HG03060 (cell line): ENCODE data around the gene PELI1.
A peak's percentile ranks its signal among the peaks of the same experiment; 100 is the strongest.
"Not testable (repeated sequence)": the region's sequence is repeated elsewhere in the genome, so short reads cannot be mapped to it uniquely, and the experiment has no call there.

Experiments used
- ATAC-seq: cut with Tn5 transposase; IDR thresholded peaks from one replicate; pipeline ENCODE4 v1.9.1; 2021; ENCODE audit warnings: low read depth, moderate number of reproducible peaks; ENCODE audit not compliant: unreplicated experiment

PELI1 gene

GRCh38 chr2:64094663-64095382, 49.4 kb downstream of the PELI1 start:
- ATAC-seq, result no peak

GRCh38 chr2:64093341-64093740, 50.9 kb downstream of the PELI1 start:
- ATAC-seq, result no peak

- peak; percentile 64 for ATAC-seq
These were observed 51.7 kb downstream of the PELI1 start for GRCh38 chr2:64092502-64092901.

GRCh38 chr2:64090264-64090663, 54.0 kb downstream of the PELI1 start:
- no peak for ATAC-seq

- no peak for ATAC-seq
These were observed 57.7 kb downstream of the PELI1 start for GRCh38 chr2:64086347-64087082.

- ATAC-seq, result no peak
These were observed 58.3 kb downstream of the PELI1 start for GRCh38 chr2:64085936-64086335.

GRCh38 chr2:64081046-64081445, 63.2 kb downstream of the PELI1 start:
- ATAC-seq, result no peak

- no peak for ATAC-seq
These were observed 64.0 kb downstream of the PELI1 start for GRCh38 chr2:64080179-64080578.

GRCh38 chr2:64079688-64080087, 64.5 kb downstream of the PELI1 start:
- not testable (repeated sequence) for ATAC-seq

GRCh38 chr2:64076828-64077227, 67.4 kb downstream of the PELI1 start:
- not testable (repeated sequence) for ATAC-seq

- ATAC-seq, result not testable (repeated sequence)
These were observed 69.6 kb downstream of the PELI1 start for GRCh38 chr2:64074616-64075015.

GRCh38 chr2:64067326-64067725, 76.9 kb downstream of the PELI1 start:
- no peak for ATAC-seq

- ATAC-seq, result no peak
These were observed 78.7 kb downstream of the PELI1 start for GRCh38 chr2:64065516-64065915.

GRCh38 chr2:64063924-64064331, 80.3 kb downstream of the PELI1 start:
- no peak for ATAC-seq

GRCh38 chr2:64063454-64063853, 80.8 kb downstream of the PELI1 start:
- no peak for ATAC-seq

GRCh38 chr2:64062840-64063239, 81.4 kb downstream of the PELI1 start:
- no peak for ATAC-seq

- ATAC-seq, result no peak
These were observed 85.0 kb downstream of the PELI1 start for GRCh38 chr2:64059270-64059669.

GRCh38 chr2:64056021-64056420, 88.2 kb downstream of the PELI1 start:
- ATAC-seq, result no peak

- ATAC-seq, result no peak
These were observed 89.9 kb downstream of the PELI1 start for GRCh38 chr2:64054161-64054915.

- no peak for ATAC-seq
These were observed 91.6 kb downstream of the PELI1 start for GRCh38 chr2:64052463-64053241.
